Lung (tissue), 12 donors: ENCODE data around the gene LARGE1. TPM values are rescaled to one million over a fixed set of nuclear protein-coding genes. Genes with fewer than 3 reads are reported as not detected.

Experiments used
- ATAC-seq: fragments of 200-7000 bp; cut with Tn5 transposase; one replicate; pipeline ENCODE4 v1.9.1; 2020; ENCODE audit warnings: moderate number of reproducible peaks; ENCODE audit not compliant: insufficient read depth, low FRiP score
- DNase-seq, 3 donors: peaks; one replicate each; pipeline ENCODE4 v3.0.0-alpha.2; 2013 to 2017
- H3K27ac ChIP-seq, 2 donors: one replicate each; pipeline ENCODE4 v1.5.1; 2013; ENCODE audit warnings: mild to moderate bottlenecking in 2 of 2, moderate library complexity in 2 of 2, control low read depth in 1 of 2, inconsistent platforms in 1 of 2, low read depth in 1 of 2, low read length in 1 of 2
- H3K27me3 ChIP-seq, 3 donors: one replicate each; pipeline ENCODE4 v1.5.1; 2013; ENCODE audit warnings: low read length in 2 of 3; ENCODE audit not compliant: control insufficient read depth in 3 of 3, insufficient read depth in 3 of 3
- H3K36me3 ChIP-seq, 4 donors: one replicate each; pipeline ENCODE4 v1.5.1; 2013; ENCODE audit warnings: low read length in 4 of 4, mild to moderate bottlenecking in 1 of 4, moderate library complexity in 1 of 4; ENCODE audit not compliant: control insufficient read depth in 4 of 4, insufficient read depth in 4 of 4
- H3K4me1 ChIP-seq, 5 donors: one replicate each; pipeline ENCODE4 v1.5.1; 2013; ENCODE audit warnings: low read length in 5 of 5, mild to moderate bottlenecking in 2 of 5, moderate library complexity in 1 of 5; ENCODE audit not compliant: control insufficient read depth in 5 of 5, insufficient read depth in 5 of 5
- H3K4me3 ChIP-seq: one replicate; pipeline ENCODE4 v1.5.1; 2013; ENCODE audit warnings: mild to moderate bottlenecking, control low read depth, moderate library complexity
- H3K9ac ChIP-seq, 2 donors: one replicate each; pipeline ENCODE4 v1.5.1; 2013; ENCODE audit warnings: low read length in 2 of 2, control low read depth in 1 of 2; ENCODE audit not compliant: insufficient read depth in 1 of 2
- H3K9me3 ChIP-seq, 4 donors: one replicate each; pipeline ENCODE4 v1.5.1; 2013; ENCODE audit warnings: low read length in 3 of 4, mild to moderate bottlenecking in 1 of 4, moderate library complexity in 1 of 4; ENCODE audit not compliant: control insufficient read depth in 4 of 4, insufficient read depth in 3 of 4
- WGBS, 2 donors: extraction: QIAGEN DNeasy Blood & Tissue Kit; methylation state at CpG; one replicate each; pipeline ENCODE4 v1.1.7; 2013; 5-methylcytosine and 5-hydroxymethylcytosine counted together
- polyA plus RNA-seq, 2 donors: library from polyadenylated mRNA; stranded (reverse); fragments of 200-250 nt; gene quantifications; one replicate each; pipeline ENCODE4 v1.2.1, GENCODE V29; 2013
- total RNA-seq, 2 donors: library from RNA; depleted of rRNA in 1 of 2; stranded (reverse); fragments of >200 nt in 1 of 2; gene quantifications; one replicate each; pipeline ENCODE4 v1.2.1, GENCODE V29; 2014 to 2021
- TF ChIP-seq, protein P1 (sequence below): IDR thresholded peaks from 2 replicates; pipeline ENCODE4 v1.5.1; 2012; ENCODE audit warnings: mild to moderate bottlenecking; ENCODE audit errors: control extremely low read depth, extremely low read depth
- donor health status: control.
- donor health status: control.
- donor health status: Bipolar disorder and iron deficiency.
- donor health status: healthy.
- donor health status: DM: yes; HTN: yes; CAD: no.

Gene LARGE1
- total and polyA plus RNA-seq, 4 donors = 2.9 to 41.1 (median 15.4) TPM

DNA sequence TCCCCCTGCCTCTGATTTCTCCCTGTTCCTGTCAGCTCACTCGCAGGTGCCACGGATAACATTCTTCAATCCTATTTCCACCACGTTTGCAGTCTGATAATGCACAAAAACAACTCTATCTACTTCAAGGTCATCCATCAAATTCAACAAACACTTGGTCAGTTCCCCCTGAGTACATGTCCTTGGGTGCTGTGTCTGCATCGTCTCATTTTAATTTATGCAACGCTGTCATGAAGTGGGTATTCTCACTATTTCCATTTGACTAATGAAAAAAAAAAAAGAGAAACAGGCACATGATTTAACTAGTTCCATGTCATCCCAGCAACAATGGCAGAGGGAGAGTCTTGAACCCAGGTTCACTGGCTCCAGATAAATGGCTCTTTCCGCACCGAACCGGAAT, 262.6 kb downstream of the LARGE1 start:
- no peak overlapping the region for H3K27ac ChIP-seq
- H3K27me3 ChIP-seq = no peaks in the 10 kb centered on the region
- TF ChIP-seq, protein P1, sequence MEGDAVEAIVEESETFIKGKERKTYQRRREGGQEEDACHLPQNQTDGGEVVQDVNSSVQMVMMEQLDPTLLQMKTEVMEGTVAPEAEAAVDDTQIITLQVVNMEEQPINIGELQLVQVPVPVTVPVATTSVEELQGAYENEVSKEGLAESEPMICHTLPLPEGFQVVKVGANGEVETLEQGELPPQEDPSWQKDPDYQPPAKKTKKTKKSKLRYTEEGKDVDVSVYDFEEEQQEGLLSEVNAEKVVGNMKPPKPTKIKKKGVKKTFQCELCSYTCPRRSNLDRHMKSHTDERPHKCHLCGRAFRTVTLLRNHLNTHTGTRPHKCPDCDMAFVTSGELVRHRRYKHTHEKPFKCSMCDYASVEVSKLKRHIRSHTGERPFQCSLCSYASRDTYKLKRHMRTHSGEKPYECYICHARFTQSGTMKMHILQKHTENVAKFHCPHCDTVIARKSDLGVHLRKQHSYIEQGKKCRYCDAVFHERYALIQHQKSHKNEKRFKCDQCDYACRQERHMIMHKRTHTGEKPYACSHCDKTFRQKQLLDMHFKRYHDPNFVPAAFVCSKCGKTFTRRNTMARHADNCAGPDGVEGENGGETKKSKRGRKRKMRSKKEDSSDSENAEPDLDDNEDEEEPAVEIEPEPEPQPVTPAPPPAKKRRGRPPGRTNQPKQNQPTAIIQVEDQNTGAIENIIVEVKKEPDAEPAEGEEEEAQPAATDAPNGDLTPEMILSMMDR = no peak
- no peaks in the 10 kb centered on the region for H3K36me3 ChIP-seq
- peaks cover 0 to 16% (median 6%) of the 10 kb centered on the region in 5 donors for H3K4me1 ChIP-seq
- H3K4me3 ChIP-seq = no peak overlapping the region
- no peaks in the 10 kb centered on the region for H3K9me3 ChIP-seq
- DNase-seq (no peak), ATAC-seq (no peak)
- no peak overlapping the region for H3K9ac ChIP-seq
- 80 to 85% methylated on average over 8 of the region's 8 CpGs for WGBS, 2 donors

- H3K4me3 ChIP-seq = no peak overlapping the region
- no peak overlapping the region for H3K9ac ChIP-seq
- no peak overlapping the region for H3K27ac ChIP-seq
- peaks cover 0 to 16% (median 5%) of the 10 kb centered on the region in 5 donors for H3K4me1 ChIP-seq
- TF ChIP-seq, protein P1 = no peak
- no peaks in the 10 kb centered on the region for H3K36me3 ChIP-seq
- WGBS, 2 donors = 66 to 76% methylated on average over 8 of the region's 8 CpGs
- DNase-seq = no peak
- ATAC-seq = no peak
- no peaks in the 10 kb centered on the region for H3K9me3 ChIP-seq
- H3K27me3 ChIP-seq = no peaks in the 10 kb centered on the region
Observed at GRCh38 chr22:33656808-33657628, 263.3 kb downstream of the LARGE1 start.

DNA sequence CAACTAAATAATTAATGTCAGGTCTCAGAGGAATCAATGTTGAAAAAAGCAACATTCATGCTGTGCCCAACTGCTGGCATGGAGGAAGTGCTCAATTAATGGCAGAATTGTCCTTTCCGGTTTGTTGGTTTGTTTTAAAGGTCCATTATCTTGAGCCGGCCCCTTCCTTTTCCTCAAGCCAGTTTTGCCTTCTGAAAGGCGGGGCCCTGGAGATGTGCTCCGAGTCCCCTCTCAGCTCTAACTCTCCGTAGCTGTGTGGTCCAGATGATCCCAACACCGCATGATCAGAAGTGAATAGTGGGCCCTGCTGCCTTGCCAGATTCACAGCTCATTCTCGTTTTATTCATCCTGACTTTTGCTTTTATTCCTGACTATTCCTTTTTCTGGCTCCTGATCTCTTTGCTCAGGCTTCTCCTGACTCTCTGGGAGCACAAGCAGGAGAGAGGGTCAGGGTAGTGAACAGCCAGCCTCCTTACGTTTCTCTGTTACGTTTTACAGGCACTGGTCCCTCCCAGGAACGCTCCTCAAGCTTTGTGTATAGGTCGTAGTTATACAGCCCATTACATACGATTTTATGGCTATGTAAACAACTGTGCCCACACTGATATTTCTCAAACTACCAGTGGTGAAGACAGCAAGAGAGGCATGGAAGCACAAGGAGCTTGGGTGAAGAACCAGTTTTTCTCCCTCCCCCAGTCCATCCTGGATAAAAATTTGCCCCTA, 265.9 kb downstream of the LARGE1 start:
- no peak overlapping the region for H3K27ac ChIP-seq
- TF ChIP-seq, protein P1 = no peak
- peaks cover 0 to 5% (median 0%) of the 10 kb centered on the region in 4 donors for H3K9me3 ChIP-seq
- peaks cover 0 to 12% (median 8%) of the 10 kb centered on the region in 5 donors for H3K4me1 ChIP-seq
- no peaks in the 10 kb centered on the region for H3K27me3 ChIP-seq
- peaks cover 0 to 5% (median 4%) of the 10 kb centered on the region in 4 donors for H3K36me3 ChIP-seq
- DNase-seq (no peak), ATAC-seq (no peak)
- 47 to 57% methylated on average over 12 of the region's 12 CpGs for WGBS, 2 donors
- no peak overlapping the region for H3K9ac ChIP-seq
- H3K4me3 ChIP-seq = no peak overlapping the region
